ENCODE results near the gene TRIM29.

The TRIM29 gene

GRCh38 chr11:120124355-120124754, 13.6 kb downstream of the TRIM29 start:
- no peak overlapping the region for H3K4me3 ChIP-seq (ENCODE audit: low read depth, low read length)

- H3K4me3 ChIP-seq (ENCODE audit: low read depth, low read length), result no peak overlapping the region
These were observed 14.0 kb downstream of the TRIM29 start for GRCh38 chr11:120123946-120124345.

GRCh38 chr11:120122924-120123683, 14.8 kb downstream of the TRIM29 start:
- H3K4me3 ChIP-seq (ENCODE audit: low read depth, low read length), result no peak overlapping the region

GRCh38 chr11:120121914-120122473, 15.9 kb downstream of the TRIM29 start:
- H3K4me3 ChIP-seq (ENCODE audit: low read depth, low read length), result no peak overlapping the region

GRCh38 chr11:120121336-120121735, 16.6 kb downstream of the TRIM29 start:
- H3K4me3 ChIP-seq (ENCODE audit: low read depth, low read length), result no peak overlapping the region

- no peak overlapping the region for H3K4me3 ChIP-seq (ENCODE audit: low read depth, low read length)
These were observed 17.0 kb downstream of the TRIM29 start for GRCh38 chr11:120120805-120121335.

- H3K4me3 ChIP-seq (ENCODE audit: low read depth, low read length), result no peak overlapping the region
These were observed 18.8 kb downstream of the TRIM29 start for GRCh38 chr11:120119121-120119520.

GRCh38 chr11:120117991-120118390, 19.9 kb downstream of the TRIM29 start:
- no peak overlapping the region for H3K4me3 ChIP-seq (ENCODE audit: low read depth, low read length)

GRCh38 chr11:120116966-120117365, 20.9 kb downstream of the TRIM29 start:
- H3K4me3 ChIP-seq (ENCODE audit: low read depth, low read length), result no peak overlapping the region

GRCh38 chr11:120115272-120116000, 22.5 kb downstream of the TRIM29 start:
- no peak overlapping the region for H3K4me3 ChIP-seq (ENCODE audit: low read depth, low read length)

GRCh38 chr11:120112174-120112796, 25.6 kb downstream of the TRIM29 start:
- H3K4me3 ChIP-seq (ENCODE audit: low read depth, low read length), result no peak overlapping the region

- no peak overlapping the region for H3K4me3 ChIP-seq (ENCODE audit: low read depth, low read length)
These were observed 28.4 kb downstream of the TRIM29 start for GRCh38 chr11:120109531-120109930.

- H3K4me3 ChIP-seq (ENCODE audit: low read depth, low read length), result no peak overlapping the region
These were observed 29.1 kb downstream of the TRIM29 start for GRCh38 chr11:120108785-120109168.

GRCh38 chr11:120108154-120108784, 29.6 kb downstream of the TRIM29 start:
- H3K4me3 ChIP-seq (ENCODE audit: low read depth, low read length), result no peak overlapping the region

GRCh38 chr11:120107692-120108091, 30.2 kb downstream of the TRIM29 start:
- no peak overlapping the region for H3K4me3 ChIP-seq (ENCODE audit: low read depth, low read length)

GRCh38 chr11:120106354-120107150, 31.4 kb downstream of the TRIM29 start:
- H3K4me3 ChIP-seq (ENCODE audit: low read depth, low read length), result no peak overlapping the region

GRCh38 chr11:120105576-120105975, 32.3 kb downstream of the TRIM29 start:
- no peak overlapping the region for H3K4me3 ChIP-seq (ENCODE audit: low read depth, low read length)

GRCh38 chr11:120104041-120104565, 33.8 kb downstream of the TRIM29 start:
- H3K4me3 ChIP-seq (ENCODE audit: low read depth, low read length), result no peak overlapping the region

- no peak overlapping the region for H3K4me3 ChIP-seq (ENCODE audit: low read depth, low read length)
These were observed 35.1 kb downstream of the TRIM29 start for GRCh38 chr11:120102864-120103122.

Data from iPS-11a (cell line).